GM19395 (cell line): ENCODE data around the gene MTHFD2.
"Not testable (repeated sequence)": the region's sequence is repeated elsewhere in the genome, so short reads cannot be mapped to it uniquely, and the experiment has no call there.

Experiments used
- ATAC-seq: cut with Tn5 transposase; IDR thresholded peaks from one replicate; pipeline ENCODE4 v1.9.1; 2021; ENCODE audit warnings: mild to moderate bottlenecking, moderate library complexity; ENCODE audit not compliant: unreplicated experiment

MTHFD2 gene

GRCh38 chr2:74198461-74199274 is at the start of gene MTHFD2:
MTHFD2 (plus strand) TSS chr2:74198615; CDS start chr2:74198642, 27 bp downstream.
- ATAC-seq = peak; percentile 87

- ATAC-seq = no peak
Observed at GRCh38 chr2:74149247-74149525, 49.2 kb upstream of the MTHFD2 start.

GRCh38 chr2:74149570-74150319 is 48.7 kb upstream of the MTHFD2 start:
- ATAC-seq = no peak

- ATAC-seq = no peak
Observed at GRCh38 chr2:74152954-74153353, 45.5 kb upstream of the MTHFD2 start.

- ATAC-seq = no peak
Observed at GRCh38 chr2:74155830-74156229, 42.6 kb upstream of the MTHFD2 start.

- ATAC-seq = no peak
Observed at GRCh38 chr2:74162951-74163350, 35.5 kb upstream of the MTHFD2 start.

GRCh38 chr2:74164761-74165160 is 33.7 kb upstream of the MTHFD2 start:
- ATAC-seq = no peak

- no peak for ATAC-seq
Observed at GRCh38 chr2:74168739-74169138, 29.7 kb upstream of the MTHFD2 start.

GRCh38 chr2:74174909-74175308 is 23.5 kb upstream of the MTHFD2 start:
- no peak for ATAC-seq

GRCh38 chr2:74177696-74178095 is 20.7 kb upstream of the MTHFD2 start:
- ATAC-seq = no peak

- peak; percentile 76 for ATAC-seq
Observed at GRCh38 chr2:74178211-74179062, 20.0 kb upstream of the MTHFD2 start, which contains the start of gene MOB1A. MOB1A (minus strand) TSS chr2:74178879; CDS start chr2:74178674, 205 bp downstream.

GRCh38 chr2:74179063-74179865 is 19.2 kb upstream of the MTHFD2 start:
- peak; percentile 19 for ATAC-seq

GRCh38 chr2:74181739-74182138 is 16.7 kb upstream of the MTHFD2 start:
- peak; percentile 33 for ATAC-seq

- ATAC-seq = no peak
Observed at GRCh38 chr2:74183878-74184277, 14.5 kb upstream of the MTHFD2 start.

GRCh38 chr2:74186038-74186437 is 12.4 kb upstream of the MTHFD2 start:
- ATAC-seq = peak; percentile 73

- ATAC-seq = not testable (repeated sequence)
Observed at GRCh38 chr2:74186706-74187105, 11.7 kb upstream of the MTHFD2 start.

- ATAC-seq = no peak
Observed at GRCh38 chr2:74188018-74188601, 10.3 kb upstream of the MTHFD2 start.

GRCh38 chr2:74188696-74189095 is 9.7 kb upstream of the MTHFD2 start:
- no peak for ATAC-seq

GRCh38 chr2:74191596-74192380 is 6.6 kb upstream of the MTHFD2 start:
- no peak for ATAC-seq
